Caco-2 (cell line): ENCODE data around the gene KIAA0408. TPM values are rescaled to one million over a fixed set of nuclear protein-coding genes. Genes with fewer than 3 reads are reported as not detected.

Experiments used
- BruUV-seq: library from RNA; stranded (reverse); fragments of 400-500 nt; replicated peaks from 2 replicates; lab custom pipeline; 2021; lab: Mats Ljungman, UMichigan
- CTCF ChIA-PET: fragments of 300-600 bp; sonication (Branson Sonifier 250); formaldehyde crosslinking; loops from one replicate; lab custom pipeline; 2022; ENCODE audit warnings: antibody characterized with exemption; lab: Charles Lee
- POLR2A ChIA-PET: fragments of 300-600 bp; sonication (Branson Sonifier 250); formaldehyde crosslinking; loops from one replicate; lab custom pipeline; 2022; ENCODE audit warnings: antibody characterized with exemption; lab: Charles Lee
- DNase-seq, 2 experiments: peaks; one replicate each; pipeline versions ENCODE4 v3.0.0 to v3.0.0-alpha.2; 2020 to 2022
- H3K27me3 ChIP-seq: replicated peaks from 2 replicates; pipeline ENCODE4 v1.6.0; 2011; ENCODE audit warnings: low read length; ENCODE audit not compliant: control insufficient read depth, insufficient read depth
- H3K36me3 ChIP-seq: 2 replicates; pipeline ENCODE4 v1.5.1; 2011; ENCODE audit warnings: low read length; ENCODE audit not compliant: control insufficient read depth, insufficient read depth
- H3K4me1 ChIP-seq: fragments of 250-450 bp; sonication (Bioruptor Pico); 2 replicates; pipeline ENCODE4 v1.5.1; 2020; ENCODE audit warnings: mild to moderate bottlenecking
- H3K4me3 ChIP-seq: 2 replicates; pipeline ENCODE4 v1.5.1; 2011; ENCODE audit warnings: low read depth, mild to moderate bottlenecking, control low read depth, low read length
- H3K9me3 ChIP-seq: fragments of 250-450 bp; sonication (Bioruptor Pico); 2 replicates; pipeline ENCODE4 v1.5.1; 2020; ENCODE audit warnings: mild to moderate bottlenecking, moderate library complexity
- H3K27ac Mint-ChIP-seq: one replicate; pipeline ENCODE4 v1.8.0; 2022; ENCODE audit warnings: mixed read lengths; ENCODE audit not compliant: unreplicated experiment
- H3K27me3 Mint-ChIP-seq: one replicate; pipeline ENCODE4 v1.8.0; 2022; ENCODE audit warnings: mixed read lengths; ENCODE audit not compliant: insufficient read depth, unreplicated experiment
- H3K36me3 Mint-ChIP-seq: one replicate; pipeline ENCODE4 v1.8.0; 2022; ENCODE audit warnings: mild to moderate bottlenecking, mixed read lengths; ENCODE audit not compliant: insufficient read depth, unreplicated experiment
- H3K4me1 Mint-ChIP-seq: one replicate; pipeline ENCODE4 v1.8.0; 2022; ENCODE audit warnings: low read depth, mixed read lengths; ENCODE audit not compliant: unreplicated experiment
- H3K4me3 Mint-ChIP-seq: one replicate; pipeline ENCODE4 v1.8.0; 2022; ENCODE audit warnings: mild to moderate bottlenecking, moderate library complexity, mixed read lengths; ENCODE audit not compliant: unreplicated experiment
- H3K9me3 Mint-ChIP-seq: one replicate; pipeline ENCODE4 v1.8.0; 2022; ENCODE audit warnings: mixed read lengths; ENCODE audit not compliant: unreplicated experiment
- CTCF ChIP-seq, 2 experiments: fragments of 200-600 bp in 1 of 2; IDR thresholded peaks; 1 replicate in 1 of 2; 2 replicates in 1 of 2; pipeline versions ENCODE4 v1.5.1 to v1.8.0; 2011 to 2022; ENCODE audit warnings: antibody characterized with exemption in 1 of 2, control low read depth in 1 of 2, inconsistent platforms in 1 of 2, low read depth in 1 of 2, low read length in 1 of 2, mild to moderate bottlenecking in 1 of 2, moderate library complexity in 1 of 2; ENCODE audit not compliant: insufficient read depth in 1 of 2, severe bottlenecking in 1 of 2, unreplicated experiment in 1 of 2
- intact Hi-C: fragments of 100-400 bp; cut with micrococcal nuclease; formaldehyde crosslinking; loops from one replicate; pipeline ENCODE4 v1.10.0; 2022; ENCODE audit not compliant: unreplicated experiment
- total RNA-seq: library from RNA; stranded (reverse); gene quantifications from 2 replicates; pipeline ENCODE4 v1.2.3, GENCODE V29; 2022

The KIAA0408 gene
- total RNA-seq, 1 experiment from 2014 or later = not detected

- no TSS peak for BruUV-seq
- Mint-ChIP-seq H3K4me1 (no peaks in the 10 kb centered on the region), H3K9me3 (no peaks in the 10 kb centered on the region), H3K4me3 (no peak overlapping the region), H3K27ac (no peak overlapping the region), H3K27me3 (peaks cover 11% of the 10 kb centered on the region), H3K36me3 (no peaks in the 10 kb centered on the region)
- CTCF ChIA-PET = no interaction called here
- POLR2A ChIA-PET = no interaction called here
- peaks cover 9% of the 10 kb centered on the region for H3K4me1 ChIP-seq
- H3K4me3 ChIP-seq = no peak overlapping the region
- no peak for DNase-seq
- no peaks in the 10 kb centered on the region for H3K27me3 ChIP-seq
- H3K9me3 ChIP-seq = no peaks in the 10 kb centered on the region
- no peaks in the 10 kb centered on the region for H3K36me3 ChIP-seq
- no peak for TF ChIP-seq CTCF (IDR thresholded peaks at IDR 0.05; ENCODE audit: insufficient read depth in 1 of 2, low read depth in 1 of 2, low read length in 1 of 2, severe bottlenecking in 1 of 2, unreplicated experiment in 1 of 2)
- intact Hi-C loops = loop anchor here (10.0 kb wide), 1 partner anchor 896 kb away; no protein-coding TSS in a partner anchor
Observed at GRCh38 chr6:127481111-127481510, 21.9 kb upstream of the KIAA0408 start.

- Mint-ChIP-seq H3K27me3 (peaks cover 11% of the 10 kb centered on the region), H3K27ac (no peak overlapping the region), H3K4me3 (no peak overlapping the region), H3K36me3 (no peaks in the 10 kb centered on the region), H3K9me3 (no peaks in the 10 kb centered on the region), H3K4me1 (no peaks in the 10 kb centered on the region)
- no peak for DNase-seq
- H3K9me3 ChIP-seq = no peaks in the 10 kb centered on the region
- BruUV-seq = no TSS peak
- POLR2A ChIA-PET = no interaction called here
- H3K27me3 ChIP-seq = no peaks in the 10 kb centered on the region
- H3K4me3 ChIP-seq = no peak overlapping the region
- CTCF ChIA-PET = no interaction called here
- intact Hi-C loops = no loop called here
- no peak for TF ChIP-seq CTCF (IDR thresholded peaks at IDR 0.05; ENCODE audit: insufficient read depth in 1 of 2, low read depth in 1 of 2, low read length in 1 of 2, severe bottlenecking in 1 of 2, unreplicated experiment in 1 of 2)
- no peaks in the 10 kb centered on the region for H3K36me3 ChIP-seq
- peaks cover 5% of the 10 kb centered on the region for H3K4me1 ChIP-seq
Observed at GRCh38 chr6:127477658-127478057, 18.5 kb upstream of the KIAA0408 start.

- BruUV-seq = no TSS peak
- no peaks in the 10 kb centered on the region for H3K4me1 Mint-ChIP-seq
- ChIA-PET CTCF (no interaction called here), POLR2A (no interaction called here)
- no peak overlapping the region for H3K27ac Mint-ChIP-seq
- Histone ChIP-seq H3K4me3 (no peak overlapping the region), H3K36me3 (no peaks in the 10 kb centered on the region), H3K9me3 (no peaks in the 10 kb centered on the region), H3K27me3 (no peaks in the 10 kb centered on the region), H3K4me1 (peaks cover under 1% of the 10 kb centered on the region; the same call in 1 of the 2 replicates)
- intact Hi-C loops = no loop called here
- no peaks in the 10 kb centered on the region for H3K9me3 Mint-ChIP-seq
- no peak overlapping the region for H3K4me3 Mint-ChIP-seq
- H3K27me3 Mint-ChIP-seq = peaks cover 9% of the 10 kb centered on the region
- no peak for TF ChIP-seq CTCF (IDR thresholded peaks at IDR 0.05; ENCODE audit: insufficient read depth in 1 of 2, low read depth in 1 of 2, low read length in 1 of 2, severe bottlenecking in 1 of 2, unreplicated experiment in 1 of 2)
- DNase-seq = no peak
- H3K36me3 Mint-ChIP-seq = no peaks in the 10 kb centered on the region
Observed at GRCh38 chr6:127475823-127476176, 16.6 kb upstream of the KIAA0408 start.
